Activated CD4-positive, alpha-beta memory T cell treated with anti-CD3 and anti-CD28 coated beads for 36 hours (primary cell): ENCODE results near the gene PRRC2B. TPM values are rescaled to one million over a fixed set of nuclear protein-coding genes. Genes with fewer than 3 reads are reported as not detected.
"Not testable (repeated sequence)": the region's sequence is repeated elsewhere in the genome, so short reads cannot be mapped to it uniquely, and the experiment has no call there.

Source experiments
- CTCF ChIA-PET: fragments of 350-600 bp; sonication (Branson Sonifier 250); formaldehyde crosslinking; loops from one replicate; lab custom pipeline; 2021; ENCODE audit warnings: antibody characterized with exemption, inconsistent platforms; lab: Charles Lee
- POLR2A ChIA-PET: fragments of 350-600 bp; sonication (Branson Sonifier 250); formaldehyde crosslinking; loops from one replicate; lab custom pipeline; 2021; ENCODE audit warnings: antibody characterized with exemption; lab: Charles Lee
- DNase-seq: peaks from one replicate; pipeline ENCODE4 v3.0.0-alpha.2; 2020
- H3K27ac Mint-ChIP-seq: one replicate; pipeline ENCODE4 v1.8.0; 2021; ENCODE audit warnings: mixed read lengths
- H3K27me3 Mint-ChIP-seq: one replicate; pipeline ENCODE4 v1.8.0; 2021; ENCODE audit warnings: mixed read lengths
- H3K36me3 Mint-ChIP-seq: one replicate; pipeline ENCODE4 v1.8.0; 2021; ENCODE audit warnings: mixed read lengths
- H3K4me1 Mint-ChIP-seq: one replicate; pipeline ENCODE4 v1.8.0; 2021; ENCODE audit warnings: low read depth, mixed read lengths
- H3K4me3 Mint-ChIP-seq: one replicate; pipeline ENCODE4 v1.8.0; 2021; ENCODE audit warnings: mild to moderate bottlenecking, mixed read lengths
- H3K9me3 Mint-ChIP-seq: one replicate; pipeline ENCODE4 v1.8.0; 2021; ENCODE audit warnings: mixed read lengths
- intact Hi-C: fragments of 100-400 bp; cut with micrococcal nuclease; formaldehyde crosslinking; loops from one replicate; pipeline ENCODE4 v1.15.1; 2023
- total RNA-seq, 2 experiments: library from RNA; stranded (reverse); gene quantifications; one replicate each; pipeline ENCODE4 v1.2.3, GENCODE V29; 2021

The PRRC2B gene
- total RNA-seq, 2 experiments from 2014 or later = 127 to 135 TPM

DNA sequence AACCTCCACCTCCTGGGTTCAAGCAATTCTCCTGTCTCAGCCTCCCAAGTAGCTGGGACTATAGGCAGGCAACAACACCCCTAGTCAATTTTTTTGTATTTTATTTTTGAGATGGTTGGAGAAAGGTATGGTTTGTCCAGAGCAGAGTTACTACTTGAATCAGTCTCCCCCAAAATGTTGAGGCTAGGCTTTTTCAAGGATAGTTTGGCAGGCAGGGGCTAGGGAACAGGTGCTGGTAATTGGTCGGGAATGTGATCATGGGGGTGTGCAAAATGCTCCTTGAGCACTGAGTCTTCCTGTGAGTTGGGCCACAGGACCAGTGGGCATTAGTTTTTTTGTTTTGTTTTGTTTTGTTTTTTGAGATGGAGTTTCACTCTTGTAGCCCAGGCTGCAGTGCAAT is 28.3 kb upstream of the PRRC2B start:
- intact Hi-C loops = no loop called here
- H3K4me1 Mint-ChIP-seq = peaks cover 5% of the 10 kb centered on the region
- POLR2A ChIA-PET = no interaction called here
- DNase-seq = no peak
- no peak overlapping the region for H3K27ac Mint-ChIP-seq
- CTCF ChIA-PET = no interaction called here
- no peak overlapping the region for H3K4me3 Mint-ChIP-seq
- H3K27me3 Mint-ChIP-seq = no peaks in the 10 kb centered on the region
- H3K36me3 Mint-ChIP-seq = no peaks in the 10 kb centered on the region
- no peaks in the 10 kb centered on the region for H3K9me3 Mint-ChIP-seq

DNA sequence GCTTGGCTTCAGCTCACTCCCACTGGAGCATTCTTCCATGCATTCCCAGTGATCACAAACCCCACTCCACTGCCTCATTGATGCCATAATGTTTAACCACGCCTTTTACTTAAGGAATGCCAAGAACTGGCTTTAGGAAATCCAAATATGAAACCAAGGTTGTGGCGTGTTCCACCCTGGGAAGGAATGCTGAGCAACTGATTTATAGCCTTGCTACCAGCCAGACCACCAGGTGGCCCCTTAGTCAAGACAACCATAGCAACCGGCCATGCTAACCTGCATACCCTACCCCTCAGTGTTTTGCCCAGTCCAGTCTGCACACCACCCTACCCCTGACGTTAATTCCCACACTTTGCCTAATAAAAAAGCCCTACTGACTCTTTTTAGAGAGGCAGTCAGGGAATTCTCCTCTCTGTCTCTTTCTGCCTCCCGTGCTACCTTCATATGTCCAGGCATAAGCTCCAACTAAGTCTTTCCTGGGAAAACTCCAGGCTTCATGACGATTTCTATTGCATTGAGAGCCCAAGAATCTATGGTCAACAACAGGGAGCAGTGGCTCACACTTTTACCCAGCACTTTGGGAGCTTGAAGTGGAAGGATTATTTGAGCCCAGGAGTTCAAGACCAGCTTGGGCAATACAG is 27.0 kb upstream of the PRRC2B start:
- no peaks in the 10 kb centered on the region for H3K9me3 Mint-ChIP-seq
- no peak for DNase-seq
- H3K27me3 Mint-ChIP-seq = no peaks in the 10 kb centered on the region
- ChIA-PET POLR2A (no interaction called here), CTCF (interaction anchor here (0.8 to 1.4 kb wide), 2 partner anchors 15 to 111 kb away, joined by 3 read pairs; no protein-coding TSS in a partner anchor)
- no peak overlapping the region for H3K4me3 Mint-ChIP-seq
- no peaks in the 10 kb centered on the region for H3K36me3 Mint-ChIP-seq
- peaks cover 1% of the 10 kb centered on the region for H3K4me1 Mint-ChIP-seq
- no peak overlapping the region for H3K27ac Mint-ChIP-seq
- intact Hi-C loops = no loop called here

GRCh38 chr9:131367450-131367849 is 26.4 kb upstream of the PRRC2B start:
- POLR2A ChIA-PET = no interaction called here
- DNase-seq = no peak
- H3K27ac Mint-ChIP-seq = no peak overlapping the region
- peaks cover 7% of the 10 kb centered on the region for H3K4me1 Mint-ChIP-seq
- CTCF ChIA-PET = interaction anchor here (0.8 to 1.4 kb wide), 2 partner anchors 15 to 110 kb away, joined by 3 read pairs; no protein-coding TSS in a partner anchor
- no peaks in the 10 kb centered on the region for H3K9me3 Mint-ChIP-seq
- no peak overlapping the region for H3K4me3 Mint-ChIP-seq
- H3K27me3 Mint-ChIP-seq = no peaks in the 10 kb centered on the region
- no peaks in the 10 kb centered on the region for H3K36me3 Mint-ChIP-seq
- intact Hi-C loops = no loop called here

DNA sequence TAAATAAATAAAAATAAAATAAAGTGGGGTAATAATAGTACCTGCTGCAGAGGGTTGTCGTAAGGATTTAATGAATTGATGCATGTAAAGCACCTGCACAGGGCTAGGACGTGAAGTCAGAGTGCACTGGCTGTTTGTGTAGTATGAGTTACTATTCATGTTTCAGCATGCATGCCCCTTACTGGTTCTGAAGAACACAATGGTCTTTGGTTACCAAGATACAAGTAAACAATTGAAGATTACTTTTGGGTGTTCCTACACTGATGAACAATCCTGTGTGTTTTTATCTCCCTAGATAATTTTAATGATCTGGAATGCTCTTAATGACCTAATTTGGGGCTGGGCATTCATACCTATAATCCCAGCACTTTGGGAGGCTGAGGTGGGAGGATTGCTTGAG is 23.2 kb upstream of the PRRC2B start:
- no peaks in the 10 kb centered on the region for H3K9me3 Mint-ChIP-seq
- no peak for DNase-seq
- H3K27me3 Mint-ChIP-seq = no peaks in the 10 kb centered on the region
- peaks cover 14% of the 10 kb centered on the region for H3K4me1 Mint-ChIP-seq
- ChIA-PET POLR2A (no interaction called here), CTCF (no interaction called here)
- peaks cover 1% of the 10 kb centered on the region for H3K36me3 Mint-ChIP-seq
- H3K27ac Mint-ChIP-seq = no peak overlapping the region
- intact Hi-C loops = loop anchor here (5.0 kb wide), 2 partner anchors 297 to 367 kb away; no protein-coding TSS in a partner anchor
- no peak overlapping the region for H3K4me3 Mint-ChIP-seq

- peaks cover 14% of the 10 kb centered on the region for H3K4me1 Mint-ChIP-seq
- not testable (repeated sequence) for DNase-seq, H3K27me3 Mint-ChIP-seq, H3K9me3 Mint-ChIP-seq, H3K36me3 Mint-ChIP-seq
- POLR2A ChIA-PET = interaction anchor here (0.5 to 2.5 kb wide), 10 partner anchors 22 to 379 kb away, joined by 3 to 8 read pairs (median 4); partner anchors contain the start of gene UCK1
- intact Hi-C loops = loop anchor here (2.0 to 5.0 kb wide), 3 partner anchors 130 to 365 kb away; partner anchors contain the start of gene POMT1
- CTCF ChIA-PET = interaction anchor here (0.5 to 2.2 kb wide), 12 partner anchors 11 to 367 kb away, joined by 3 to 16 read pairs (median 4); partner anchors contain the start of genes NUP214 and POMT1
- H3K4me3 Mint-ChIP-seq = peak overlapping the region; percentile 97
- H3K27ac Mint-ChIP-seq = peak overlapping the region; percentile 95
These were observed 21.3 kb upstream of the PRRC2B start for GRCh38 chr9:131372599-131372973.

- not testable (repeated sequence) for H3K36me3 Mint-ChIP-seq, H3K27ac Mint-ChIP-seq, H3K9me3 Mint-ChIP-seq, H3K27me3 Mint-ChIP-seq, DNase-seq
- H3K4me3 Mint-ChIP-seq = peak overlapping the region; percentile 12
- ChIA-PET CTCF (interaction anchor here (0.6 kb wide), 1 partner anchor 18 kb away, joined by 3 read pairs; no protein-coding TSS in a partner anchor), POLR2A (interaction anchor here (0.6 kb wide), 1 partner anchor 91 kb away, joined by 4 read pairs; no protein-coding TSS in a partner anchor)
- peaks cover 14% of the 10 kb centered on the region for H3K4me1 Mint-ChIP-seq
- intact Hi-C loops = loop anchor here (5.0 kb wide), 2 partner anchors 293 to 363 kb away; no protein-coding TSS in a partner anchor
These were observed 19.2 kb upstream of the PRRC2B start for GRCh38 chr9:131374638-131375037.

- H3K9me3 Mint-ChIP-seq = no peaks in the 10 kb centered on the region
- CTCF ChIA-PET = interaction anchor here (1.4 kb wide), 1 partner anchor 11 kb away, joined by 3 read pairs; no protein-coding TSS in a partner anchor
- no peak overlapping the region for H3K4me3 Mint-ChIP-seq
These were observed 14.8 kb upstream of the PRRC2B start for GRCh38 chr9:131379056-131379455.

DNA sequence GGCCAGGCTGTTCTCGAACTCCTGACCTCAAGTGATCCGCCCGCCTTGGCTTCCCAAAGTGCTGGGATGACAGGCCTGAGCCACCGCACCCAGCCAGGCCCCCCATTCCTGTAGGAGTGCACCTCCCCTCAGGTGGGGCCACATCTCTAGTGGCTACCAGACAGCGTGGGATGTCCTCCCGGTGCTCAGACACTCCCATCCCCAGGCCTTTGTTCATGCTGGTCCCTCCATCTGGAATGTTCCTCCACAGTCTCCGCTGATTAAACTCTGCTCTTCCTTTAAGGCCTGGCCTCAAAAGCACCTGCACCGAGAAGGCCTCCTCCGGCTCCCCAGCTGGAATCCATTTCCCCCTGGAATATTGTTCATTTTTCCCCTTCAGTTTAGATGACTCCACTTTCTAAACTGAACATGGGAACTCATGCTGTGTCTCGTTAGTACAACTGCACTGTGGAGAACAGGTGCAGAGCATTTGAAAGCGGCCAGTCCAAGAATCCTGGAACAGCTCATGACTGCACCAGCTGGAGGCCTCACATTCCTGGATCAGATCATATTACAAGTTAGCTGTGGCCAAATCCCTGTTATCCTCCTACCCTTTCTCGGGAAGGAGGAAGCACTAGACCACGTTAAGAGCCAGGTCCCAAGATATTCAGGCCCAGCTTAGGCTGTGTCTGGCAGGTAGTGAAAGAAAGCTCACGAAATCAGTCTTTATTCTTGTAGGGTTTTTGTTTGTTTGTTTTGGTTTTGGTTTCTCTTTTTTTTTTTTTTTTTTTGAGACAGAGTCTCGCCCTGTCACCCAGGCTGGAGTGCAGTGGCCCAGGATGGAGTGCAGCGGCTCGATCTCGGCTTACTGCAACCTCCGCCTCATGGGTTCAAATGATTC is 10.8 kb upstream of the PRRC2B start:
- Mint-ChIP-seq H3K4me1 (peaks cover 4% of the 10 kb centered on the region), H3K27ac (peak overlapping the region; percentile 10), H3K36me3 (no peaks in the 10 kb centered on the region), H3K9me3 (no peaks in the 10 kb centered on the region), H3K4me3 (no peak overlapping the region), H3K27me3 (no peaks in the 10 kb centered on the region)
- intact Hi-C loops = no loop called here
- ChIA-PET CTCF (interaction anchor here (1.2 to 2.0 kb wide), 2 partner anchors 10 to 33 kb away, joined by 3 to 5 read pairs; no protein-coding TSS in a partner anchor), POLR2A (no interaction called here)
- no peak for DNase-seq

More at GRCh38 chr9:131379056-131379455, 14.8 kb upstream of the PRRC2B start:
- no peak overlapping the region for H3K27ac Mint-ChIP-seq
- H3K27me3 Mint-ChIP-seq = no peaks in the 10 kb centered on the region
- DNase-seq = no peak
- H3K4me1 Mint-ChIP-seq = peaks cover 4% of the 10 kb centered on the region
- H3K36me3 Mint-ChIP-seq = no peaks in the 10 kb centered on the region
- intact Hi-C loops = no loop called here
- POLR2A ChIA-PET = no interaction called here

DNA sequence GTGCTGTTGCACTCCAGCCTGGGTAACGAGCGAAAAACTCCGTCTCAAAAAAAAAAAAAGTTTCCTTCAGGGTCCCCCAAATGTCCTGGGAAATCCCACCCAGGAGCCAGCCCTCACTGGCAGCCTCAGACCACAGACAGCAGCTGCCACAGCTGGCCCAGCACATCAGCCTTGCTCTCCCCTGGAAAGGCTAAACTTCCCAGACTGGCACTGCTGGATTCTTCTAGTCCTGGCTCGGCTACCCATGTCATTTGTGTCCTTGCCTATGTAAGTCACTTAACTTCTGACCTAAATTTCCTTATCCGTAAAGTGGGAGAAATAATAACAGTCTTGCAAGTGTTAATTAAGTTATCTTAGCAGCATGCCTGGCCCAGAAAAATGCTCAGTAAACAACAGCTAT is 8.6 kb upstream of the PRRC2B start:
- Mint-ChIP-seq H3K27ac (no peak overlapping the region), H3K27me3 (no peaks in the 10 kb centered on the region), H3K9me3 (no peaks in the 10 kb centered on the region), H3K4me1 (peaks cover 4% of the 10 kb centered on the region), H3K4me3 (no peak overlapping the region), H3K36me3 (no peaks in the 10 kb centered on the region)
- POLR2A ChIA-PET = no interaction called here
- intact Hi-C loops = no loop called here
- no peak for DNase-seq
- CTCF ChIA-PET = interaction anchor here (1.1 kb wide), 1 partner anchor 93 kb away, joined by 5 read pairs; no protein-coding TSS in a partner anchor

- DNase-seq = no peak
- H3K27me3 Mint-ChIP-seq = no peaks in the 10 kb centered on the region
- peaks cover 4% of the 10 kb centered on the region for H3K4me1 Mint-ChIP-seq
- intact Hi-C loops = no loop called here
- no peak overlapping the region for H3K4me3 Mint-ChIP-seq
- POLR2A ChIA-PET = no interaction called here
- CTCF ChIA-PET = interaction anchor here (1.1 kb wide), 1 partner anchor 92 kb away, joined by 5 read pairs; no protein-coding TSS in a partner anchor
- no peaks in the 10 kb centered on the region for H3K36me3 Mint-ChIP-seq
- H3K27ac Mint-ChIP-seq = no peak overlapping the region
- H3K9me3 Mint-ChIP-seq = no peaks in the 10 kb centered on the region
These were observed 7.6 kb upstream of the PRRC2B start for GRCh38 chr9:131386281-131386680.

GRCh38 chr9:131387394-131387793 is 6.5 kb upstream of the PRRC2B start:
- Mint-ChIP-seq H3K4me1 (peaks cover 4% of the 10 kb centered on the region), H3K36me3 (no peaks in the 10 kb centered on the region), H3K27ac (no peak overlapping the region), H3K27me3 (no peaks in the 10 kb centered on the region), H3K9me3 (no peaks in the 10 kb centered on the region), H3K4me3 (no peak overlapping the region)
- ChIA-PET CTCF (no interaction called here), POLR2A (no interaction called here)
- intact Hi-C loops = no loop called here
- no peak for DNase-seq
